GM19438 (cell line): ENCODE measurements around the gene SRCIN1.

Source experiments
- ATAC-seq: cut with Tn5 transposase; IDR thresholded peaks from one replicate; pipeline ENCODE4 v1.9.1; 2021; ENCODE audit warnings: low read depth; ENCODE audit not compliant: unreplicated experiment

Gene SRCIN1

GRCh38 chr17:38617074-38617860 is 11.5 kb upstream of the SRCIN1 start:
- ATAC-seq = no peak

- ATAC-seq = no peak
Measured at GRCh38 chr17:38616361-38616760, 10.6 kb upstream of the SRCIN1 start.

GRCh38 chr17:38613981-38614779 is 8.4 kb upstream of the SRCIN1 start:
- ATAC-seq = no peak

- ATAC-seq = no peak
Measured at GRCh38 chr17:38613525-38613980, 7.8 kb upstream of the SRCIN1 start.

GRCh38 chr17:38611872-38612376 is 6.2 kb upstream of the SRCIN1 start:
- ATAC-seq = no peak

- no peak for ATAC-seq
Measured at GRCh38 chr17:38611070-38611786, 5.5 kb upstream of the SRCIN1 start.

GRCh38 chr17:38609280-38610031 is 3.7 kb upstream of the SRCIN1 start:
- ATAC-seq = no peak

- no peak for ATAC-seq
Measured at GRCh38 chr17:38608648-38609047, 2.9 kb upstream of the SRCIN1 start.

GRCh38 chr17:38606646-38607611 is 1.2 kb upstream of the SRCIN1 start:
- no peak for ATAC-seq

GRCh38 chr17:38605411-38605840 is 326 bp downstream of the SRCIN1 start:
- no peak for ATAC-seq

- no peak for ATAC-seq
Measured at GRCh38 chr17:38604479-38605403, 1.0 kb downstream of the SRCIN1 start.

- no peak for ATAC-seq
Measured at GRCh38 chr17:38603786-38604478, 1.8 kb downstream of the SRCIN1 start.

- ATAC-seq = no peak
Measured at GRCh38 chr17:38602956-38603785, 2.6 kb downstream of the SRCIN1 start.

GRCh38 chr17:38602453-38602852 is 3.3 kb downstream of the SRCIN1 start:
- ATAC-seq = no peak

GRCh38 chr17:38601539-38602351 is 4.0 kb downstream of the SRCIN1 start:
- ATAC-seq = no peak

GRCh38 chr17:38600906-38601305 is 4.8 kb downstream of the SRCIN1 start:
- ATAC-seq = no peak
